Stimulated activated CD8-positive, alpha-beta memory T cell treated with anti-CD3 and anti-CD28 coated beads, Interleukin-15, amount 100 ng/mL, for 4 hours (primary cell): Measurements from ENCODE around the gene ARHGAP44.
"Not testable (repeated sequence)": the region's sequence is repeated elsewhere in the genome, so short reads cannot be mapped to it uniquely, and the experiment has no call there.

Experiments used
- DNase-seq, 2 donors: peaks; one replicate each; pipeline ENCODE4 v3.0.0-alpha.2; 2020; ENCODE audit warnings: low read depth in 2 of 2

ARHGAP44 gene

GRCh38 chr17:12815642-12816141, 26.4 kb downstream of the ARHGAP44 start:
- no peak for DNase-seq

GRCh38 chr17:12821376-12821940, 32.2 kb downstream of the ARHGAP44 start:
- no peak for DNase-seq

GRCh38 chr17:12826431-12826830, 37.1 kb downstream of the ARHGAP44 start:
- no peak for DNase-seq

GRCh38 chr17:12830777-12831247, 41.5 kb downstream of the ARHGAP44 start:
- DNase-seq, result no peak

- DNase-seq, result no peak
These were observed 42.5 kb downstream of the ARHGAP44 start for GRCh38 chr17:12831839-12832238.

- DNase-seq, result no peak
These were observed 49.7 kb downstream of the ARHGAP44 start for GRCh38 chr17:12839042-12839441.

GRCh38 chr17:12842936-12843335, 53.6 kb downstream of the ARHGAP44 start:
- DNase-seq, result no peak

DNA sequence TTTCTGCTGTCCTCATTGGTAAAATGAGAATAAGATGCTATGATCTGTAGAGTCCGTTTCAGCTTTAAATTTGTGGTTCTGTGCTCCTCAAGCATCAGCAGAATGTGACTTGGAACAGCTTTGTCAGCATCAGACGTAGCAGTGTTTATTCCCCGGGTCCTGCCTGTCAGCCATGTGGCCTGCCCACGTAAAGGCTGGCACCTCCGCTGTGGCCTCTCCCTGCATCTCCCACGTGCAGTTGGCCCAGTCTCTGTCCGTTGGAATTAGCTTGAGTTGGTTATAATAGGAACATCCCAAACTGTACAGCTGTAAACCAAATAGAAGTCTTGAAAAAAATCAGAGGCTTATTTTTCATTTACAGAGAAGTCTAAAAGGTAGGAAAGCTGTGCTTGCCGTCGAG, 61.7 kb downstream of the ARHGAP44 start:
- no peak for DNase-seq

DNA sequence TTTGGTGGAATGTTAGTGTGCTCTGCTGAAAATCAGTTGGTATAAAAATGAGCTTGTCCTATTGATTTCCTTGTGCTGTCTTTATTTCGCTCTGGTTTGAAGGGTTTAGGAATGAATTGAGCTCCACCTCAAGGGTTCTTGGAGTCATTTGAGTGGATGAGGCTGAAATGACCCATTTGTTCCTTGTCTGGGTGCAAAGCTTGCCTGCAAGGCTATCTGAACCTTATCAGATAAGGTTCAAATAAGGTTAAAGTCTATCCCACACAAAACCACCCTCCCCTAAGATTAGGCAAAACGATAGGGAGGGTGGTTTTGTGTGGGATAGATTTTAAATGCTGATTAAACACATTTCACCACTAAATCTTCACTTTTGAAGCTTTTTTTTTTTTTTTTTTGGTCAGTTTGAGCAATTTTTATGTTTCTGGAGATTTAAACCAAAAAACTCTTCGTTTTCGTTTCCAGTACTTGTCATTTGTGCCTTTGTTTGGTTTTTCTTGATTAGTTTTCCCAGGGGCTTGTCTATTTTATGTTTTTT, 62.7 kb downstream of the ARHGAP44 start:
- DNase-seq, result no peak

- DNase-seq, result no peak
These were observed 64.6 kb downstream of the ARHGAP44 start for GRCh38 chr17:12853921-12854320.

GRCh38 chr17:12856416-12856815, 67.1 kb downstream of the ARHGAP44 start:
- no peak for DNase-seq

DNA sequence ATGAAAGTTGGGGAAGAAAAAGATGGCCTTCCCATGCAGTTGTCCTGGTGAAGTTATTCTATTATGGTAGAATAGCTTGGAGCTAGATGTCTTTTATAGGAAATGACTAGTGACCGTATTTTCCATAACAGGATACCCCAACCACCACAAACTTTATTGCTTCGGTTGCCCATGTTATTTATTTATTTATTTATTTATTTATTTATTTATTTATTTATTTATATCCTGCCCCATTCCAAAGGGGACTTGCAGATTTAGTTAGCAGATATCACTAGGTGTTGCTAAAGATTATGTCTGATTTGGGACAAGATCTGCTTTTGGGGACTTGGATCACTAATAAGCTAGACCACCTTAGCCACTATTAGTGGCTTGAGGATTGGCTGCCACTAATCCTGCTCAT, 68.3 kb downstream of the ARHGAP44 start:
- DNase-seq, result no peak

DNA sequence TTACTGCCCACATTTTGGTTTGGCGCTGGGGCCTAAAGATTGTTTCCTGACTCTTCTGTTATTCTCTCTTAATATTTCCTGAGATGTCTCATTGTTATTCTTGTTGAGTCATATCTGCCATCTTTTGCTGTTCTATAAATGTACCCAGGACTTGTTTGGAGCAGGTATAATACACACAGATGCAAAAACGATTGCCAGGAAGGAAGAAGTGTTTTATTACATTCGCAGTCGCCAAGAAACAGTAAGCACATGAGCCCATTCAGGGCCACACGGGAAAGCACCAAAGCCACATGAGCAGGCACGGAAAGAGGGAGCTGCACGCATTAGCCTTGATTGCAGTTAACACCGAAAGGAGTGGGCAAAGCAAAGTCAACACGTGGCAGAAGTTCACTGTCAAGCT, 70.2 kb downstream of the ARHGAP44 start:
- DNase-seq, result no peak

DNA sequence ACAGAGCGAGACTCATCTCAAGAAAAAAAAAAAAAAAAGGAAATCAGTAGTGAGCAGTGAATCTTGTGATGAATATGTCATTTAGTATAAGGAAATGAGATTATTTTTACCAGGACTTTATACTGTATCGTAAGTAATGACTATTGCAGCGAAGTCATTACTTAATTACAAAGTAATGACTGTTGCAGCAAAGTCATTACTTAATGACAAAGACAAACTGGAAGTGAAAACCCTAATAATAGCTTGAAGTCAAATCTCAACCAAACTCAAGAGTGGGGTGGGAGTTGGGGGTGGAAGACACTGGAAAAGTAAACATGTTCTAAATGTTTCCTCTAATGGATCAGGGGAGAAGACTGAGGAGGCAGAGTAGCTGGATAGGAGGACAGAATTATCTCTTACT, 76.5 kb downstream of the ARHGAP44 start:
- no peak for DNase-seq

GRCh38 chr17:12866244-12866643, 76.9 kb downstream of the ARHGAP44 start:
- DNase-seq, result no peak

GRCh38 chr17:12867726-12868125, 78.4 kb downstream of the ARHGAP44 start:
- no peak for DNase-seq

GRCh38 chr17:12873415-12874125, 84.3 kb downstream of the ARHGAP44 start:
- DNase-seq, result not testable (repeated sequence)

DNA sequence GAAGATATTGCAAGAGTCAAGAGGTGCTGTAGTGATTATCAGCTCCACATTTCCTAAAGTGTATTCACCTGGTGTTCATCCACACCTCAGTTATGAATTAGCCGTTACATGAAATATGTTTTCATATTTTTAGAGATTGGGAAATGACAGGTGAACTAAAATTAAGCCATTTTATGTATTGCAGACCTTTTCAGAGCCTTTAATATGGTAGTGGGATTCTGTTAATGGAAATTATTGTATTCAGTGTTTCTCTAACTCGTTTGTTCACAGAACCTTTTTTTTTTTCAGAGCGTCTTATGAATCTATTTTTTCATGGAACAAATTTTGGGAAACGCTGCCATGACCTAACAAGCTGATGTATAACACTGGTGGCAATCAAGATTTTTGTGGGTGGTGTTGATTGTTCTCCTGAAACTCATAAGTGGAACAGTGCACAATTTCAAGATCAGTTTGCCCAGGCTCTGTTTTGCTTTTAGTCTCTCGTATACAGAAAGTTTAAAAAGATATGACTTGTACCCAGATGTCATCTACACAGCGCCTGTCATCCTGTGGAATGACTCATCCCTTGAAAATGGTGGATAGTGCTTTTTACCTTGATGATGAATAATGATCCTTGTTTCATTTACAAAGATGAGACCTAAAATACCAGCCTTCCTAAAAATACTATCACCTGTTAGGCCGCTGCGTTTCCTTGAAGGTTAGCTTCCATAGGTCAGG, 88.8 kb downstream of the ARHGAP44 start:
- DNase-seq, result no peak

DNA sequence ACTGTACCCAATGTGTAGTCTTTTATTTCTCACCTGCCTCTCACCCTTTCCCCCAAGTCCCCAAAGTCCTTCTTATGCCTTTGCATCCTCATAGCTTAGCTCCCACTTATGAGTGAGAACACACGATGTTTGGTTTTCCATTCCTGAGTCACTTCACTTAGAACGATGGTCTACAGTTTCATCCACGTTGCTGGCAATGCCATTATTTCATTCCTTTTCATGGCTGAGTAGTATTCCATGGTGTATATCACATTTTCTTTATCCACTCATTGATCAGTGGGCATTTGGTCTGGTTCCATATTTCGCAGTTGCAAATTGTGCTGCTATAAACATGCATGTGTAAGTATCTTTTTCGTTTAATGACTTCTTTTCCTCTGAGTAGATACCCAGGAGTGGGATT, 89.8 kb downstream of the ARHGAP44 start:
- DNase-seq, result not testable (repeated sequence)

GRCh38 chr17:12883472-12883871, 94.2 kb downstream of the ARHGAP44 start:
- DNase-seq, result no peak

- no peak for DNase-seq
These were observed 97.8 kb downstream of the ARHGAP44 start for GRCh38 chr17:12887088-12887487.

GRCh38 chr17:12896180-12896785, 107.0 kb downstream of the ARHGAP44 start:
- DNase-seq, result no peak
